Renal cortex interstitium (tissue), 11 donors: ENCODE results near the gene STAT3. TPM values are rescaled to one million over a fixed set of nuclear protein-coding genes. Genes with fewer than 3 reads are reported as not detected.
A peak's percentile ranks its signal among the peaks of the same experiment; 100 is the strongest.
"Not testable (repeated sequence)": the region's sequence is repeated elsewhere in the genome, so short reads cannot be mapped to it uniquely, and the experiment has no call there.

ENCODE experiments used
- DNase-seq, 11 donors: peaks; one replicate each; pipeline ENCODE4 v3.0.0-alpha.2; 2013; ENCODE audit warnings: low read depth in 9 of 11, low spot score in 4 of 11; ENCODE audit errors: extremely low read depth in 1 of 11
- polyA plus RNA-seq, 3 donors: library from polyadenylated mRNA; unstranded; fragments of 120-200 nt; gene quantifications; one replicate each; pipeline ENCODE4 v1.2.1, GENCODE V29; 2013; ENCODE audit not compliant: insufficient read length in 3 of 3

The STAT3 gene
- polyA plus RNA-seq, 3 donors, result 58.1 to 81.2 (median 58.9) TPM

- no peak for DNase-seq
Observed at GRCh38 chr17:42394838-42395237, 6.6 kb upstream of the STAT3 start.

GRCh38 chr17:42392692-42393415, 4.6 kb upstream of the STAT3 start:
- no peak for DNase-seq

- DNase-seq, result not testable (repeated sequence)
Observed at GRCh38 chr17:42391439-42391838, 3.2 kb upstream of the STAT3 start.

GRCh38 chr17:42389899-42390298, 1.7 kb upstream of the STAT3 start:
- no peak for DNase-seq

GRCh38 chr17:42389135-42389417, 834 bp upstream of the STAT3 start:
- DNase-seq, result no peak

- peak in 2 of 11 donors; percentile 19 to 28 for DNase-seq
Observed at GRCh38 chr17:42387661-42388380, 421 bp downstream of the STAT3 start.

- DNase-seq, result peak in 4 of 11 donors; percentile 19 to 48 (median 42)
Observed at GRCh38 chr17:42386777-42387657, 1.2 kb downstream of the STAT3 start.

- no peak for DNase-seq
Observed at GRCh38 chr17:42381898-42382297, 6.3 kb downstream of the STAT3 start.

GRCh38 chr17:42380935-42381334, 7.3 kb downstream of the STAT3 start:
- DNase-seq, result no peak

- peak in 4 of 11 donors; percentile 20 to 50 (median 34) for DNase-seq
Observed at GRCh38 chr17:42378959-42379594, 9.2 kb downstream of the STAT3 start.

GRCh38 chr17:42378359-42378958, 9.8 kb downstream of the STAT3 start:
- DNase-seq, result no peak

GRCh38 chr17:42373896-42374295, 14.3 kb downstream of the STAT3 start:
- no peak for DNase-seq

GRCh38 chr17:42372142-42372541, 16.1 kb downstream of the STAT3 start:
- DNase-seq, result no peak

GRCh38 chr17:42368797-42369561, 19.3 kb downstream of the STAT3 start:
- not testable (repeated sequence) for DNase-seq

- DNase-seq, result not testable (repeated sequence)
Observed at GRCh38 chr17:42368310-42368709, 19.9 kb downstream of the STAT3 start.

GRCh38 chr17:42366176-42367023, 21.8 kb downstream of the STAT3 start:
- DNase-seq, result not testable (repeated sequence)

GRCh38 chr17:42365136-42365535, 23.1 kb downstream of the STAT3 start:
- DNase-seq, result no peak
